GM12878 (cell line): ENCODE results near the gene ADK. TPM values are rescaled to one million over a fixed set of nuclear protein-coding genes. Genes with fewer than 3 reads are reported as not detected.

ENCODE experiments used
- ASH2L ChIP-seq: fragments of 300-600, 200-600 bp; sonication (generic); IDR thresholded peaks from 2 replicates; pipeline ENCODE4 v1.6.1; 2017; ENCODE audit warnings: low read depth, mild to moderate bottlenecking, borderline replicate concordance
- ATF2 ChIP-seq: IDR thresholded peaks from 2 replicates; pipeline ENCODE4 v1.6.1; 2012; ENCODE audit warnings: low read length, inconsistent platforms
- ATF7 ChIP-seq: fragments of 450-650 bp; IDR thresholded peaks from 2 replicates; pipeline ENCODE4 v1.6.1; 2016; ENCODE audit warnings: low read depth, mild to moderate bottlenecking
- GABPA ChIP-seq: IDR thresholded peaks from 2 replicates; pipeline ENCODE4 v1.6.1; 2014; ENCODE audit warnings: antibody characterized with exemption, low read depth, mild to moderate bottlenecking, inconsistent platforms
- HDGF ChIP-seq: fragments of 450-650 bp; IDR thresholded peaks from 2 replicates; pipeline ENCODE4 v1.6.1; 2016; ENCODE audit warnings: antibody characterized with exemption
- JUNB ChIP-seq: IDR thresholded peaks from 2 replicates; pipeline ENCODE4 v1.6.1; 2016; ENCODE audit warnings: antibody characterized with exemption, mild to moderate bottlenecking
- MEF2A ChIP-seq: IDR thresholded peaks from 2 replicates; pipeline ENCODE4 v1.6.1; 2011; ENCODE audit warnings: low read depth, mild to moderate bottlenecking, low read length, moderate library complexity; ENCODE audit not compliant: insufficient read depth
- NFIC ChIP-seq: IDR thresholded peaks from 2 replicates; pipeline ENCODE4 v1.6.1; 2012; ENCODE audit warnings: low read depth, mild to moderate bottlenecking, inconsistent platforms, low read length, moderate library complexity
- PBX3 ChIP-seq: IDR thresholded peaks from 2 replicates; pipeline ENCODE4 v1.6.1; 2011; ENCODE audit warnings: mild to moderate bottlenecking, low read depth, low read length, moderate library complexity; ENCODE audit not compliant: insufficient replicate concordance
- POU2F2 ChIP-seq: IDR thresholded peaks from 3 replicates; pipeline ENCODE4 v1.6.1; 2011; ENCODE audit warnings: low read depth, mild to moderate bottlenecking, low read length, borderline replicate concordance
- RUNX3 ChIP-seq: IDR thresholded peaks from 2 replicates; pipeline ENCODE4 v1.6.1; 2012; ENCODE audit warnings: low read length, inconsistent platforms
- SMAD5 ChIP-seq: IDR thresholded peaks from 2 replicates; pipeline ENCODE4 v1.6.1; 2016; ENCODE audit warnings: antibody characterized with exemption, low read depth
- SREBF1 ChIP-seq: IDR thresholded peaks from 2 replicates; pipeline ENCODE4 v1.6.1; 2012; ENCODE audit warnings: mild to moderate bottlenecking, low read length
- STAT3 ChIP-seq: IDR thresholded peaks from 2 replicates; pipeline ENCODE4 v1.6.1; 2011; ENCODE audit warnings: low read depth, low read length, improper control_type of control experiment
- ZNF207 ChIP-seq: fragments of 450-650 bp; IDR thresholded peaks from 2 replicates; pipeline ENCODE4 v1.6.1; 2014; ENCODE audit warnings: antibody characterized with exemption, mild to moderate bottlenecking, borderline replicate concordance
- polyA plus RNA-seq, 11 experiments: library from polyadenylated mRNA; depleted of rRNA in 4 of 11; unstranded in 6 of 11; stranded (reverse) in 5 of 11; fragments of >200 nt; fragmentation: Nextera tagmentation in 4 of 11; fragmentation: Illumina TruSeq in 1 of 11; extraction: Ambion mirVana in 4 of 11; extraction: Trizol in 1 of 11; gene quantifications; 1 replicate in 1 of 11; 2 replicates in 10 of 11; pipeline versions ENCODE4 v1.2.1 to v1.2.3, GENCODE V29; 2011 to 2016; ENCODE audit warnings: inconsistent platforms in 2 of 11, missing spikeins in 2 of 11, low read depth in 1 of 11
- total RNA-seq, 4 experiments: library from RNA; depleted of rRNA in 3 of 4; stranded (reverse); fragments of >200 nt in 3 of 4; fragmentation: Illumina TruSeq in 1 of 4; extraction: Trizol in 1 of 4; gene quantifications; 2 replicates each; pipeline versions ENCODE4 v1.2.1 to v1.2.3, GENCODE V29; 2013 to 2021

ADK gene
- total and polyA plus RNA-seq, 10 of the 15 experiments (the other 5 are each of a cell fraction or from before 2014, with no cell fraction given) = 42.0 to 151 (median 81.6) TPM

- TF ChIP-seq ATF2 = 0 out of 2 replicates have a peak, but pooled peaks have one; percentile 48
- no peak for TF ChIP-seq SMAD5
- TF ChIP-seq SREBF1 = no peak
- TF ChIP-seq MEF2A = peak; percentile 97
- no peak for TF ChIP-seq ATF7
- TF ChIP-seq HDGF = no peak
- 0 out of 3 replicates have a peak, but pooled peaks have one; percentile 39 for TF ChIP-seq POU2F2
- TF ChIP-seq GABPA = no peak
- TF ChIP-seq ZNF207 = no peak
- TF ChIP-seq PBX3 = peak; percentile 15
- peak; percentile 58 for TF ChIP-seq NFIC
- no peak for TF ChIP-seq ASH2L
- TF ChIP-seq RUNX3 = peak; percentile 72
- TF ChIP-seq JUNB = peak; percentile 39; the same call in 1 of the 2 replicates
- TF ChIP-seq STAT3 = no peak
These were observed 523.9 kb downstream of the ADK start (continued) for GRCh38 chr10:74674927-74675326.
